GM21447 (cell line): ENCODE results near the gene SPAG17.

Experiments
- ATAC-seq: cut with Tn5 transposase; IDR thresholded peaks from one replicate; pipeline ENCODE4 v1.9.1; 2021; ENCODE audit not compliant: unreplicated experiment

SPAG17 gene

GRCh38 chr1:118081387-118081786 lies 103.6 kb downstream of the SPAG17 start:
- peak; percentile 66 for ATAC-seq

- ATAC-seq, result no peak
These were observed 107.5 kb downstream of the SPAG17 start for GRCh38 chr1:118077331-118078045.

GRCh38 chr1:118075116-118075515 lies 109.9 kb downstream of the SPAG17 start:
- ATAC-seq, result no peak

GRCh38 chr1:118073648-118074435 lies 111.2 kb downstream of the SPAG17 start:
- ATAC-seq, result no peak

- no peak for ATAC-seq
These were observed 135.0 kb downstream of the SPAG17 start for GRCh38 chr1:118049981-118050380.

GRCh38 chr1:118047650-118048224 lies 137.3 kb downstream of the SPAG17 start:
- no peak for ATAC-seq

GRCh38 chr1:118047006-118047649 lies 137.9 kb downstream of the SPAG17 start:
- ATAC-seq, result no peak

- no peak for ATAC-seq
These were observed 141.4 kb downstream of the SPAG17 start for GRCh38 chr1:118043624-118044023.

- ATAC-seq, result no peak
These were observed 142.5 kb downstream of the SPAG17 start for GRCh38 chr1:118042501-118042900.

- ATAC-seq, result no peak
These were observed 145.9 kb downstream of the SPAG17 start for GRCh38 chr1:118039170-118039569.

GRCh38 chr1:118032883-118033282 lies 152.1 kb downstream of the SPAG17 start:
- ATAC-seq, result no peak

GRCh38 chr1:118028267-118028666 lies 156.8 kb downstream of the SPAG17 start:
- no peak for ATAC-seq

- ATAC-seq, result no peak
These were observed 161.8 kb downstream of the SPAG17 start for GRCh38 chr1:118023199-118023598.

GRCh38 chr1:118021668-118022067 lies 163.4 kb downstream of the SPAG17 start:
- no peak for ATAC-seq

GRCh38 chr1:118018060-118018459 lies 167.0 kb downstream of the SPAG17 start:
- ATAC-seq, result no peak

GRCh38 chr1:118013938-118014337 lies 171.1 kb downstream of the SPAG17 start:
- ATAC-seq, result no peak

- no peak for ATAC-seq
These were observed 171.7 kb downstream of the SPAG17 start for GRCh38 chr1:118013336-118013735.

GRCh38 chr1:118012515-118013124 lies 172.4 kb downstream of the SPAG17 start:
- no peak for ATAC-seq

- no peak for ATAC-seq
These were observed 177.0 kb downstream of the SPAG17 start for GRCh38 chr1:118008011-118008410.

- ATAC-seq, result no peak
These were observed 177.6 kb downstream of the SPAG17 start for GRCh38 chr1:118007391-118007790.

GRCh38 chr1:118004312-118004711 lies 180.7 kb downstream of the SPAG17 start:
- no peak for ATAC-seq
